GM12891 (cell line): ENCODE results near the gene PSMD12. TPM values are rescaled to one million over a fixed set of nuclear protein-coding genes. Genes with fewer than 3 reads are reported as not detected.
"Not testable (repeated sequence)": the region's sequence is repeated elsewhere in the genome, so short reads cannot be mapped to it uniquely, and the experiment has no call there.

Source experiments
- DNase-seq: peaks from one replicate; pipeline ENCODE4 v3.0.0; 2011; ENCODE audit warnings: low spot score; ENCODE audit not compliant: insufficient read length
- FAIRE-seq: peaks from 2 replicates; lab custom pipeline; 2011; peaks lifted over from hg19 to GRCh38; lab: Jason Lieb, UNC
- PAX5 ChIP-seq: IDR thresholded peaks from 2 replicates; pipeline ENCODE4 v1.6.1; 2011; ENCODE audit warnings: low read length, moderate library complexity, mild to moderate bottlenecking; ENCODE audit not compliant: insufficient read depth, severe bottlenecking
- POLR2A ChIP-seq: IDR thresholded peaks from 2 replicates; pipeline ENCODE4 v1.6.1; 2011; ENCODE audit warnings: low read depth, low read length, control low read depth
- POLR2AphosphoS5 ChIP-seq: IDR thresholded peaks from 2 replicates; pipeline ENCODE4 v1.6.1; 2011; ENCODE audit warnings: low read depth, low read length, control low read depth
- POU2F2 ChIP-seq: IDR thresholded peaks from 2 replicates; pipeline ENCODE4 v1.6.1; 2011; ENCODE audit warnings: low read depth, mild to moderate bottlenecking, control low read depth, low read length, moderate library complexity
- SPI1 ChIP-seq: IDR thresholded peaks from 2 replicates; pipeline ENCODE4 v1.6.1; 2011; ENCODE audit warnings: low read depth, low read length, control low read depth
- TAF1 ChIP-seq: IDR thresholded peaks from 2 replicates; pipeline ENCODE4 v1.6.1; 2011; ENCODE audit warnings: low read depth, low read length, control low read depth
- polyA plus RNA-seq: library from polyadenylated mRNA; unstranded; fragments of >200 nt; gene quantifications from one replicate; pipeline ENCODE4 v1.2.1, GENCODE V29; 2012; ENCODE audit warnings: low read depth, missing spikeins, inconsistent platforms; ENCODE audit not compliant: missing spikeins

PSMD12 gene
- 34.1 TPM for polyA plus RNA-seq

DNA sequence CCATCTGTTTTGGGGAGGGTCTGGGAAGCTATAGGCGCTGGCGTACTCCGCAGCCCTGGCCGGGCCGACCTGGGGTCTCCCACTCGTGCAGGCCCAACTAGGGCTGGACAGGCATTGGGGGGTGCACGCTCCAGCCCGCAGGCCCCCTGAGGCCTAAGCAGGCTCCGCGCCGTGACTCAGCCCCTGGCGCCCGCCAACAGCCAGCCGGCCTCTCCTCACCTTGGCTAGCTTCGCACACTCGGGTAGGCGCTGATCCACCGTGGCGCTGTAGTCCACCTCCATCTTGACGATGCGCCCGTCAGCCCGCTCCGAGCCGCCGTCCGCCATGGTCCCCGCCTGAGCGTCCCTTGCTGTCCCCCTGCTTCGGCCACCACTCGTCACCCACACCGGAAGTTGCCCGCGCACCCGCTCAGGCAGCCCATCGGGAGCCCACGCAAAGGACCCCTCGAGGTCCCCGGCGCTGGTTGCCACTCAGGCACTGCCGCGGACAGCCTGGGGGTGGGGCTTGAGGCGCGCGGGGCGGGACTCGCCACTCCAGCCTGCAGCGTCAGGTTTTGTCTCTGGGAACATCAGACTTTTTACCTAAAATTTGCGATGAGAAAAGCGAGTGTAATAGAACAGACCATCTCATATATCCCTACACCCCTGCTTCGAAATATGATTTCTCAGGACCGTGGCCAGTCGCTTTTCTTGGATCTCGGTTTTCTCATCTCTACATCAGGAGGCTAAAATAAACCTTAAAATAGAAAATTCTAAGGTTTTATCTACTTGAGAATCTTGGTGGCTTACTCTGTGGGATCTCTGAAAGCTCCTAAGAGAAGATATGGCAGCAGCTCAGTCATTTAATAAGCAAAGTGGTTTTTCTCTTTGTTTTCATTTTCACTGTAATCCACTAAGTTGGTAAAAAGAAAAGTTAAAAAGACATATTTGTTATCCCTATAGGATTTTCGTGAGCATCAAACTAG lies at the start of gene PSMD12:
Gene PSMD12 (minus strand): TSS at position 385 of the 965 bp plus-strand sequence. CDS start 58 bp downstream, at position 327.
- TF ChIP-seq PAX5 = no peak
- no peak for TF ChIP-seq SPI1
- TF ChIP-seq POLR2AphosphoS5 = peak; percentile 93
- peak; percentile 95 for TF ChIP-seq TAF1
- TF ChIP-seq POLR2A = peak; percentile 89
- peak; percentile 51 for TF ChIP-seq POU2F2
- DNase-seq (peak; percentile 89), FAIRE-seq (peak; percentile 86)

GRCh38 chr17:67415291-67415690 lies 48.9 kb upstream of the PSMD12 start:
- no peak for DNase-seq
- no peak for FAIRE-seq
- no peak for TF ChIP-seq TAF1
- TF ChIP-seq PAX5 = no peak
- TF ChIP-seq SPI1 = no peak
- no peak for TF ChIP-seq POLR2AphosphoS5
- no peak for TF ChIP-seq POU2F2
- TF ChIP-seq POLR2A = no peak

- DNase-seq = no peak
These were observed 48.2 kb upstream of the PSMD12 start for GRCh38 chr17:67414559-67414958.

GRCh38 chr17:67414130-67414529 lies 47.8 kb upstream of the PSMD12 start:
- no peak for DNase-seq
- TF ChIP-seq POU2F2 (no peak), POLR2AphosphoS5 (no peak), TAF1 (no peak), PAX5 (no peak), SPI1 (no peak), POLR2A (no peak)
- no peak for FAIRE-seq

More at GRCh38 chr17:67414559-67414958, 48.2 kb upstream of the PSMD12 start:
- FAIRE-seq = no peak
- TF ChIP-seq POLR2AphosphoS5 (no peak), PAX5 (no peak), POLR2A (no peak), TAF1 (no peak), SPI1 (no peak), POU2F2 (no peak)

DNA sequence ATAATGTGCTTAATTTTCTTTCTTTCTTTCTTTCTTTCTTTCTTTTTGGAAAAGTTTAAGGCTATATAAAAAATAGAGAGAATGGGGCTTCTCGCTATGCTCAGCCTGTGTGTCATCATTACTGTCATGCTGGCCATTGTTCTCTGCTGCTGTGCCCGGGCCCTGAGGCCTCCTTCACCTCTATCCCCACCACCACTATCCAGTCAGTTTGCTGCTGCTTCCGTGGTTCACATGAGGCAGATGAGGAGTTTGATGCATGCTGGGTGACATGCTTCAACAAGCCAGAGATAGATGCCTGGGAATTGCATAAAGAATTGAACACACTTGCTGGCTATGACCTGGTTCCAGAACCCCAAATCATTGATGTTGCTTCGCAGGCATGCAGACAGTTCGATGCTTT lies 47.0 kb upstream of the PSMD12 start:
- TF ChIP-seq POLR2AphosphoS5 (no peak), POLR2A (no peak), TAF1 (no peak), SPI1 (no peak), POU2F2 (no peak), PAX5 (no peak)
- DNase-seq = no peak
- no peak for FAIRE-seq

GRCh38 chr17:67412941-67413340 lies 46.6 kb upstream of the PSMD12 start:
- FAIRE-seq (no peak), DNase-seq (no peak)
- TF ChIP-seq POLR2A (no peak), TAF1 (no peak), PAX5 (no peak)

DNA sequence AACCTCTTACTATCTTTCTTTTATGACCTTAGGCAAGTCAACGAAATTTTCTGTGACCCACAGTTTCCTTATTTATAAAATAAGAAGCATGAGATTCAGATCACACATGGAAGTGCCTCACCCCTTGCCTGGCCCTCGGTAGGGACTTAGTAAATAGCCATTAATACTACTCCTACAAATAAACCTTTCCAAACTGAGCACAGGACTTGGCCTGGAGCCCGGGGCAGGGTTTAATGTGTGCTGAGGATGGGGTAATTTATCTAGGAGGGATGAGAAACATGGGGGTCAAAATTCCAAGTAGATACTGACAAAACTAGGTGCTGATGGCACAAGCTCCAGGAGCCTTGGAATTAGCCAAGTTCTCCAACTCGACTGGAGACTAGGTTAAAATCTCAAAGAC lies 45.7 kb upstream of the PSMD12 start:
- FAIRE-seq (no peak), DNase-seq (no peak)
- no peak for TF ChIP-seq POLR2A
- TF ChIP-seq PAX5 = no peak
- TF ChIP-seq TAF1 = no peak
- TF ChIP-seq POLR2AphosphoS5 = no peak
- no peak for TF ChIP-seq SPI1
- no peak for TF ChIP-seq POU2F2

DNA sequence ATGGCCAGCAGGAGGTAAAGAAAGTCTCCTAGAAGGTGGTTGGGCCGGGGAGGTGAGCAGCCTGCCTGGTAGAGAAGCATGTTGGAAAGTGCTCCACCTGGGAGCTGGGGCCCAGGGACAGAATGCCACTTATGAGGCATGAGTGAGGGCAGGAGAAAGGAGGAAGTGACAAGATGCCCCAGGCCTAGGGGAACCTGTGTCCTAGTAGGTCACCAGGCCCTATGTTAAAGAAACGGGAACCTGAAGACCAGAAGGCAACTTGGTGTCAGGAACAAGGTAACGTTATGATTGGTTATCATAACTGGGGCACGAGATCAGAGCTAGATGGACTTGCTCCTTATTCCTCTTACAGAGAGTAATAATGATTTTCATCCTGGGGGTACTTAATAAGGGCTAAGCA lies 45.0 kb upstream of the PSMD12 start:
- TF ChIP-seq PAX5 (no peak), POLR2A (no peak), TAF1 (no peak), POU2F2 (no peak), SPI1 (no peak), POLR2AphosphoS5 (no peak)
- DNase-seq = no peak
- no peak for FAIRE-seq

DNA sequence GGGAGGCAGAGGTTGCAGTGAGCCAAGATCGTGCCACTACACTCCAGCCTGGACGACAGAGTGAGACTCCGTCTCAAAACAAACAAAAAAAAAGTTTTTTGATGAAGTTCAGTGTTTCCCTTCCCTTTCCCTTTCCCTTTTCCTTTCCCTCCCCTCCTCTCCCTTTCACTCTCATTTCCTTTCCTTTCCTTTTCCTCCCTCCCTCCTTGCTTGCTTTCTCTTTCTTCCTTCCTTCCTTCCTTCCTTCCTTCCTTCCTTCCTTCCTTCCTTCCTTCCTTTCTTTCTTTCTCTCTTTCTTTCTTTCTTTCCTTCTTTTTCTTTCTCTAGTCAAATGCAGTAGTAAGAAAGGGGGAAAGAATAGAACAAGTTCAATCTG lies 42.1 kb upstream of the PSMD12 start:
- not testable (repeated sequence) for FAIRE-seq, DNase-seq

GRCh38 chr17:67403483-67403882 lies 37.1 kb upstream of the PSMD12 start:
- DNase-seq (no peak), FAIRE-seq (no peak)
- TF ChIP-seq TAF1 (no peak), POLR2AphosphoS5 (no peak), PAX5 (no peak)
